ENCODE measurements around the gene PNLDC1. TPM values are rescaled to one million over a fixed set of nuclear protein-coding genes. Genes with fewer than 3 reads are reported as not detected.
A peak's percentile ranks its signal among the peaks of the same experiment; 100 is the strongest.

The PNLDC1 gene
- polyA plus RNA-seq, 6 donors from 2014 or later, result not detected

DNA sequence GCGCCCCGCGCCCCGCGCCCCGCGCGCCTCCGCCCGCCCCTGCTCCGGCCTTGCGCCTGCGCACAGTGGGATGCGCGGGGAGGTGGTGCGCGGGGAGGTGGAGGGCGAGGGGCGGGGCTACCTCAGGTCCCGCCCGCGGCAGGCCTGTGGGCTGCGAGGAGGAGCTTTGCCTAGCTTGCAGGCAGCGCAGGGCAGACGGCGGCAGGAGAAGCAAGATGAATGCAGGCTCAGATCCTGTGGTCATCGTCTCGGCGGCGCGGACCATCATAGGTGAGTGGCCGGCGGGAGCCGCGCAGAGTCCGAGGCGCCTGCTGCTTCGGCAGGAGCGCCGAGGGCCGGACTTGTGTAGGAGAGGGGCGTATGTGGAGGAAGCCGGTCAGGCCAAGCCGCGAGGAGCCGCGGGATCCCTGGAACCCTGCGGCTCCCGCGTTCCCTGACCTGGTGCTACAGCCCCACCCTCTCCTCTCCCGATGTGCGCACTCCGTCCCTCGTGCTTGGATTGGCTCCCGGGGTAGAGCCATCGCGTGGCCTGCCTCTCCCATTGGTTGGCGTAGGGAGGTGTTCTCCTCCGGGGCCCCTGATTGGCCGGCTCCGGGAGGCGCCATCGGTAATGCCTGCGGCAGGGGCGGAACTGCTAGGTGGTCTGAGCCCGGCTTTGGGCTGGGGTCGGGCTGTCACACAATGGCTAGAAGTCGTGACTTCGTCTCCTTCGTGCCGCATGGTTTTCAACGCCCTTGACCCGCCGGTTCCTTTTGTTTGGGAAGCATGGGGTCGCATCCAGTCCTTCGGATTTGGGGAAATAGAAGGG, 38.0 kb upstream of the PNLDC1 start, which contains the start of gene ACAT2:
TSS of gene ACAT2 (plus strand) at position 173 of the 808 bp plus-strand sequence. CDS start at position 216, 43 bp downstream.
- H3K9me3 Mint-ChIP-seq, result no peaks in the 10 kb centered on the region
- H3K27me3 Mint-ChIP-seq, result no peaks in the 10 kb centered on the region
- DNase-seq (peak; percentile 93), ATAC-seq (ENCODE audit: low read depth in 2 of 2) (peak; percentile 86 to 92)
- H3K4me1 Mint-ChIP-seq, result peaks cover 22 to 38% (median 23%) of the 10 kb centered on the region in 3 donors
- peak within 1 kb of the TSS; percentile 89 to 98 (median 95) for H3K4me3 Mint-ChIP-seq
- H3K36me3 Mint-ChIP-seq, result peaks cover 0 to 3% of the 10 kb centered on the region in 2 donors
- H3K27ac Mint-ChIP-seq, result peak within 1 kb of the TSS; percentile 94 to 99 (median 97)

DNA sequence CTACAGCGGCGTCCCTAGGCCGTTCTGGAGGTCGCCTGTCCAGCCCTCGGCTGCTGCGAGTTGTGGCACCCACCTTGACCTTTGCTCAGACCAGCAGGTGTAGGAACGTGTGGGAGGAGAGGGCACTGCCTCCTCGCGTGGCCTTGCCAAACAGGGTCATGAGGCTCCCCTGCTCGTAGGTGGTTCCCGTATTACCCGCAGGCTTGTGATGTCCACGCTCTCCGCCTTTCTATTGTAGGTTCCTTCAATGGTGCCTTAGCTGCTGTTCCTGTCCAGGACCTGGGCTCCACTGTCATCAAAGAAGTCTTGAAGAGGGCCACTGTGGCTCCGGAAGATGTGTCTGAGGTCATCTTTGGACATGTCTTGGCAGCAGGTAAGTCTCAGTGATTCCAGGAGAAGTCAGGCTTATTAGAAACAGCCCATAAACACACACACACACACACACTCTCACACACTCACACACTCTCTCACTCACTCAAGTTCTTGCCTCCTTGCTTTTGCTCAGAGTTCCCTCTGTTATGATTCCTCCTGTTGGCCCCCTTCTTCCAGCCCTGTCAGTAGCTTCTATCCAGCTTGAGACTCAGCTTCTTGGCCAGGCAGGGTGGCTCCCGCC, 37.3 kb upstream of the PNLDC1 start:
- H3K27ac Mint-ChIP-seq, result peak overlapping the region; percentile 94 to 99 (median 97)
- no peaks in the 10 kb centered on the region for H3K9me3 Mint-ChIP-seq
- ATAC-seq (ENCODE audit: low read depth in 2 of 2) (peak; percentile 3 to 9), DNase-seq (no peak)
- H3K4me1 Mint-ChIP-seq, result peaks cover 22 to 38% (median 23%) of the 10 kb centered on the region in 3 donors
- no peaks in the 10 kb centered on the region for H3K27me3 Mint-ChIP-seq
- peak overlapping the region; percentile 89 to 98 (median 95) for H3K4me3 Mint-ChIP-seq
- H3K36me3 Mint-ChIP-seq, result peaks cover 2 to 4% of the 10 kb centered on the region in 2 donors

DNA sequence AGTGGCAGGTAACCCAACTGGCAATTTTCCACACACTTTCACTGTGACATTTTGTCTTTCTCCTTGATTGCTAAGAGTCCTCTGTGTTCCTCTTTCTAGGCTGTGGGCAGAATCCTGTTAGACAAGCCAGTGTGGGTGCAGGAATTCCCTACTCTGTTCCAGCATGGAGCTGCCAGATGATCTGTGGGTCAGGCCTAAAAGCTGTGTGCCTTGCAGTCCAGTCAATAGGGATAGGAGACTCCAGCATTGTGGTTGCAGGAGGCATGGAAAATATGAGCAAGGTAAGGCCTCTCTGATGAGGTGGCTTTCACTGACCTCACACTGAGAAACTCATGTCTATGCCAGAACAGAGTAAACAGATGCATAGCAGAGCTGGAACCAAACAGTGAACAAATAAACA, 33.2 kb upstream of the PNLDC1 start:
- Mint-ChIP-seq H3K9me3 (peaks cover 0 to 4% (median 0%) of the 10 kb centered on the region in 7 donors), H3K36me3 (peaks cover 27 to 40% of the 10 kb centered on the region in 2 donors), H3K4me1 (peaks cover 10 to 14% (median 10%) of the 10 kb centered on the region in 3 donors), H3K27ac (no peak overlapping the region), H3K27me3 (no peaks in the 10 kb centered on the region), H3K4me3 (no peak overlapping the region)
- no peak for ATAC-seq (ENCODE audit: low read depth in 2 of 2)
- DNase-seq, result no peak

DNA sequence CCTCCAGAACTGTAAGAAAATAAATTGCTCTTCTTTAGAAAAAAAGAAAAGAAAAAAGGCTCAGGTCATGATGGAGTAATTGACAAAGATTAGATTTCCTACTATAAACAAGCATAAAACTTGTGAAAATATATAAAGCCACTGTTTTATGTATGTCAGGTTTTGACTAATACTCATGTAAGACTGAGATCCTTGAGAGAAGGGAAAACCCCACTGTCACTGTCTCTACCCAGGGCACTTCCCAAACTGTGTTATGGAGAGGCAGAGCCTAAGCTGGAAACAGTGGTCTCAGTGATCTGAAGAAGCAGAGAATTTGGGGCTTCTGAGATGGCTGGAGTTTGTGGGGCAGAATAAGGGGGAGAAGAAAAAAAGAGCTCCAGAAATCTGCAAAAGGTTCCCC, 30.6 kb upstream of the PNLDC1 start:
- no peak for ATAC-seq (ENCODE audit: low read depth in 2 of 2)
- Mint-ChIP-seq H3K27ac (no peak overlapping the region), H3K9me3 (peaks cover 0 to 5% (median 0%) of the 10 kb centered on the region in 7 donors), H3K4me1 (peaks cover 0 to 3% (median 3%) of the 10 kb centered on the region in 3 donors), H3K36me3 (peaks cover 27 to 40% of the 10 kb centered on the region in 2 donors), H3K4me3 (peak overlapping the region in 1 of 8 donors; percentile 29), H3K27me3 (no peaks in the 10 kb centered on the region)
- DNase-seq, result no peak

DNA sequence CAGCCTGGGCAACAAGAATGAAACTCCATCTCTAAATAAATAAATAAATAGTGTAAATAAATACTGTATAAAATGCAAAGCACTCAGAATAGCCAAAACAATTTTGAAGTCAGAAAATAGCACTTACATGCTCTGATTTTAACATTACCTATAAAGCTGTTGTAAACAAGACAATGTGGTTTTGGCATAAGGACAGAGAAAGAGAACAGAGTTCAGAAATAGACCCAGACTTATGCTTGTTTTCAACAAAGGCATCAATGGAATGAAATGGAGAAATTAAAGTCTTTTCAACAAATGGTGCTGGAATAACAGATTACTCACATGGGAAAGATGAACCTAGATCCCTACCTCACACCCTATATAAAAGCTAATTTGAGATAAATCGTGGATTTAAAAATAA, 27.9 kb upstream of the PNLDC1 start:
- peaks cover 0 to 3% (median 0%) of the 10 kb centered on the region in 3 donors for H3K4me1 Mint-ChIP-seq
- no peak overlapping the region for H3K4me3 Mint-ChIP-seq
- H3K27me3 Mint-ChIP-seq, result no peaks in the 10 kb centered on the region
- peaks cover 23 to 40% of the 10 kb centered on the region in 2 donors for H3K36me3 Mint-ChIP-seq
- DNase-seq (no peak), ATAC-seq (ENCODE audit: low read depth in 2 of 2) (no peak)
- peaks cover 0 to 5% (median 0%) of the 10 kb centered on the region in 7 donors for H3K9me3 Mint-ChIP-seq
- no peak overlapping the region for H3K27ac Mint-ChIP-seq

DNA sequence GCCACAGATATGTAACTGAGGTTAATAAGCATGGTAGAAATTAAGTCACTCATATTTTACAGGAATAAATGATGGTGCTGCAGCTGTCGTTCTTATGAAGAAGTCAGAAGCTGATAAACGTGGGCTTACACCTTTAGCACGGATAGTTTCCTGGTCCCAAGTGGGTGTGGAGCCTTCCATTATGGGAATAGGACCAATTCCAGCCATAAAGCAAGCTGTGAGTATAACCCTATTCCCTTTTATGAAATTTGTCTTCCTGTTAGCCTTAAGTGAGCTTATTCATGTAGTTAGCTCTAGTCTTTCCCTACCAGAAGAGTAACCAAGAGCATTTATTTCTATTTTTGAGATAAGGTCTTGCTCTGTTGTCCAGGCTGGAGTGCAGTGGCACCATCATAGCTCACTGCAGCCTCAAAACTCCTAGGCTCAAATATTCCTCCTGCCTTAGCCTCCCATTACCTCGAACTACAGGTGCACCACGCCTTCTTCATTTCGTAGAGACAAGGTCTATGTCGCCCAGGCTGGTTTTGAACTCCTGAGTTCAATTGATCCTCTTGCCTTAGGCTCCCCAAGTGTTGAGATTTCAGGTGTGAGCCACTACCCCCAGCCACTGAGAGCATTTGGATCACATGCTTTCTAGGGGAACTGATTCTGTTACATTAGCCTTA, 22.7 kb upstream of the PNLDC1 start:
- Mint-ChIP-seq H3K27me3 (no peaks in the 10 kb centered on the region), H3K36me3 (peaks cover 10 to 20% of the 10 kb centered on the region in 2 donors), H3K4me1 (peaks cover 0 to 10% (median 3%) of the 10 kb centered on the region in 3 donors), H3K9me3 (peaks cover 0 to 2% (median 0%) of the 10 kb centered on the region in 7 donors), H3K27ac (peak overlapping the region in 5 of 6 donors; percentile 21 to 84 (median 53)), H3K4me3 (peak overlapping the region in 1 of 8 donors; percentile 25)
- DNase-seq, result no peak
- ATAC-seq (ENCODE audit: low read depth in 2 of 2), result no peak

DNA sequence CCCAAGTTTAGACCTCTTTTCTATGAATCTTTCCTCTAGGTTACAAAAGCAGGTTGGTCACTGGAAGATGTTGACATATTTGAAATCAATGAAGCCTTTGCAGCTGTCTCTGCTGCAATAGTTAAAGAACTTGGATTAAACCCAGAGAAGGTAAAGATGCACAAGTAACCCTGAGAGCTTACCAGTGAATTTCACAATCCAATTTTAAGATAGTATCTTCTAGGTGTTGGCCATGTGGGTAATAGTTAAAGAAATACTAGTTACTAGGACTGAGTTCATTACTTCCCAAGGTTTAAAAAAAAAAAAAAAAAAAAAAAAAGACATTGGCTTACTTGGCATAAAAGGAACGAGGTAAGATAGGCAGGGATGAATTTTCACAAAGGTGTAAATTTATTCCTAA, 21.9 kb upstream of the PNLDC1 start:
- Mint-ChIP-seq H3K27ac (peak overlapping the region in 4 of 6 donors; percentile 8 to 78 (median 34)), H3K36me3 (peaks cover 10 to 28% of the 10 kb centered on the region in 2 donors)

DNA sequence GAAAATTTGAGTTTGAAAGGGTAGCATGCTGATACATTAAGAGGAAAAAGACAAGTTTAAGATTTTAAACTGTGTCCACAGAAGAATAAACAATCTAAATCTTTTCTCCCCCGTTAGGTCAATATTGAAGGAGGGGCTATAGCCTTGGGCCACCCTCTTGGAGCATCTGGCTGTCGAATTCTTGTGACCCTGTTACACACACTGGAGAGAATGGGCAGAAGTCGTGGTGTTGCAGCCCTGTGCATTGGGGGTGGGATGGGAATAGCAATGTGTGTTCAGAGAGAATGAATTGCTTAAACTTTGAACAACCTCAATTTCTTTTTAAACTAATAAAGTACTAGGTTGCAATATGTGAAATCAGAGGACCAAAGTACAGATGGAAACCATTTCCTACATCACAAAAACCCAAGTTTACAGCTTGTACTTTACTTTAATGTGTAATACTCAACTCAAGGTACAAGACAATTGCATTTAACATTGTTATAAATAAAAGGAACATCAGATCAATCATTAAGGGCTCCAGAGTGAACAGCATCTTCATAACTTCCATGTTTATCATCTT, 21.5 kb upstream of the PNLDC1 start:
- Mint-ChIP-seq H3K9me3 (no peaks in the 10 kb centered on the region), H3K36me3 (peaks cover 10 to 30% of the 10 kb centered on the region in 2 donors), H3K27me3 (no peaks in the 10 kb centered on the region), H3K4me3 (no peak overlapping the region), H3K4me1 (peaks cover 0 to 16% (median 11%) of the 10 kb centered on the region in 3 donors), H3K27ac (peak overlapping the region in 4 of 6 donors; percentile 8 to 78 (median 34))
- DNase-seq (no peak), ATAC-seq (ENCODE audit: low read depth in 2 of 2) (no peak)

More for the DNA sequence above, 21.9 kb upstream of the PNLDC1 start:
- DNase-seq, result no peak
- no peaks in the 10 kb centered on the region for H3K9me3 Mint-ChIP-seq
- no peaks in the 10 kb centered on the region for H3K27me3 Mint-ChIP-seq
- peaks cover 0 to 16% (median 11%) of the 10 kb centered on the region in 3 donors for H3K4me1 Mint-ChIP-seq
- no peak for ATAC-seq (ENCODE audit: low read depth in 2 of 2)
- H3K4me3 Mint-ChIP-seq, result no peak overlapping the region

DNA sequence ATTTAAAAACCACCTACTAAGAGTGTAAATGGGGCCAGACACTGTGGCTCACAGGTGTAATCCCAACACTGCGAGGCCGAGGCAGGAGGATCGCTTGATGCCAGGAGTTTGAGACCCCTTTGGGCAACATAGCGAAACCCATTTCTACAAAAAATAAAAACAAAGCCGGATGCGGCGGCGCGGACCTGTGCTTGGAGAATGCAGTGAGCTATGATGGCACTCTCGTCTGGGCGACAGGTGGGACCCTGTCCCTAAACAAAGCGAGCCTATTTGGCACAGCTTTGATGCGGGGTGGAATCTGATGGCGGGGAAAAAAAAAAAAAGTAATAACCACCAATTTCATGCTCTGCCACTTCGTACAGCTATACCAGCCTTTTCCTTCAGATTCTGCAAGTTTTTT, 11.8 kb upstream of the PNLDC1 start:
- Mint-ChIP-seq H3K27ac (peak overlapping the region in 5 of 6 donors; percentile 28 to 95 (median 89)), H3K36me3 (peaks cover 0 to 5% of the 10 kb centered on the region in 2 donors), H3K4me1 (peaks cover 22 to 46% (median 43%) of the 10 kb centered on the region in 3 donors), H3K27me3 (no peaks in the 10 kb centered on the region), H3K9me3 (no peaks in the 10 kb centered on the region), H3K4me3 (peak overlapping the region; percentile 94 to 100 (median 98))
- ATAC-seq (ENCODE audit: low read depth in 2 of 2) (no peak), DNase-seq (no peak)

DNA sequence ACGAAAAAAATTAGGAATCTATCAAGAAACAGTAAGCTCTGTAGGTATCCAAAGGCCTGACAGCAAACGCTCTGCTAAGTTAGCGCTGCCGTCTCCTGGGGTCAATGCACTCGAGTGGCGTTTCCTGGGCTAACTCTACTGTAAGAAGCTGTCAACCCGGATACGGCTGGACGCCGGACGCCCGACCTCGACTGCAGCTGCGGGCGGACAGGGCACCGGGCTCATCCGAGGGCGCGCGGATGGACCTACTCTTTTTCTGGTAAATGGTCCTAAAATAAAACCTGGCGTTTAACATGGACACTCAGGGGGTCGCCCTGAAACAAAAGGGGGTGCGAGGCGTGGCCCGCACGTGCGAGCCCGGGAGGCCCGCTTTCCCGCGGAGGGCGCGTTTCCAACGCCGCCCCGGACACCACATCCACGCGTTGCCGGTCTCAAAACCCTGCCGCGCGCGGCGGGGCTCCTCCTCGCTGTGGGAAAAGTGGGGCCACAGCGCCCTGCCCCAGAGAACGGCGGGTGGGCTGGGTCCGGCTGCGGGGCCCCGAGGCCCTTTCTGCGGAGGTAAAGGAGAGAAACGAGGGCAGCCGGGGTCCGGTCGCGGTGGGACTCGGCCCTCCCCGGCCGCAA, 11.2 kb upstream of the PNLDC1 start:
- DNase-seq (peak; percentile 7), ATAC-seq (ENCODE audit: low read depth in 2 of 2) (no peak)
- H3K4me3 Mint-ChIP-seq, result peak overlapping the region; percentile 94 to 100 (median 98)
- no peaks in the 10 kb centered on the region for H3K27me3 Mint-ChIP-seq
- no peaks in the 10 kb centered on the region for H3K9me3 Mint-ChIP-seq
- peak overlapping the region in 4 of 6 donors; percentile 77 to 95 (median 89) for H3K27ac Mint-ChIP-seq
- H3K4me1 Mint-ChIP-seq, result peaks cover 22 to 46% (median 43%) of the 10 kb centered on the region in 3 donors
- H3K36me3 Mint-ChIP-seq, result peaks cover 0 to 5% of the 10 kb centered on the region in 2 donors

DNA sequence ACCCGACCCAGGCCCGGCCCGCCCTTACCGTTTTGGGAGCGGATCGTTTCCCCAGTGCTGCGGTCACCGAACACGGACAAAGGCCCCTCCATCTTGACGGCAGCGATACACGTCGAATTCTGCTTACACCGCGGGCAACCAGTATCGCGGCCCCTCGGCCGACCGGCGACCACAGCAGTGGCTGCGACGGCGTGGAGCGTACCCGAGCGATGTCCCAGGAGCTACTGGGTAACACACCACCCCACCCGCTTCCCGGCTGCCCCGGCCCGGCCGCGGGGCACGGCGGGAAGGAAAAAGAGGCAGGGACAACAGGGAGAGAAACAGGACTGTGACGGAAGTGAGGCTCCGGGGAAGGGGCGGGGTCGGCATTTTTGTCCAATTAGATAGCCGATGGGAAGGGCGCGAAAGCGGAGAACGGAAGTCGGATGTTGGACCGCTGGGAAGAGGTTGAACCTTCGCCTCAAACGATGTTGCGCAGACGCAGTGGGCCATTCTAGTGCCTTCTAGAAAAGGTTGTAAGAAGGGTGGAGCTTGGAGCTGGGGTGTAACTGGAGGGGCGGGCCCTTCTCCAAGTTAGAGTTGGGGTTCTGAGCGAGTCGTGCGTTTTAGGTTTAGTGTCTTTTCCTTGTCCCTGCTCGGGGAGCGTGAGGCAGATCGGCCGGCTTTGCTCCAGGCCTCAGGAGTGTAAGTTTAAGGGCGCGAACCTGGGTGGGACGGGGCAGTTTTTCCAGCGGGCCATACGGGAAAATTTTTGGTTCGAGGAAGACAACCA, 10.5 kb upstream of the PNLDC1 start, which contains the start of gene TCP1:
TSS of gene TCP1 (minus strand) at position 226 of the 772 bp plus-strand sequence. CDS start at position 92, 134 bp downstream.
- Mint-ChIP-seq H3K27ac (peak within 1 kb of the TSS; percentile 94 to 98 (median 97)), H3K9me3 (no peaks in the 10 kb centered on the region), H3K36me3 (peaks cover 0 to 5% of the 10 kb centered on the region in 2 donors), H3K4me1 (peaks cover 22 to 52% (median 46%) of the 10 kb centered on the region in 3 donors), H3K4me3 (peak within 1 kb of the TSS; percentile 94 to 100 (median 98)), H3K27me3 (no peaks in the 10 kb centered on the region)
- DNase-seq, result peak; percentile 97
- ATAC-seq (ENCODE audit: low read depth in 2 of 2), result peak; percentile 72 to 77

Measured in naive B cell (primary cell).